HEK293 (cell line): ENCODE results near the gene BTK.

ENCODE experiments used
- MEIS1 ChIP-seq: sonication (generic); formaldehyde crosslinking; IDR thresholded peaks from 2 replicates; pipeline ENCODE4 v1.8.1; 2022; ENCODE audit warnings: missing genetic modification reagents, mild to moderate bottlenecking, borderline replicate concordance
- OVOL3 ChIP-seq: fragments of 450-650 bp; formaldehyde crosslinking; IDR thresholded peaks from 2 replicates; pipeline ENCODE4 v1.5.1; 2016; ENCODE audit warnings: missing biosample characterization, missing genetic modification characterization
- PRDM1 ChIP-seq: fragments of 450-650 bp; formaldehyde crosslinking; IDR thresholded peaks from 2 replicates; pipeline ENCODE4; 2016; ENCODE audit warnings: missing biosample characterization, missing genetic modification characterization
- SP7 ChIP-seq: fragments of 450-650 bp; formaldehyde crosslinking; IDR thresholded peaks from 2 replicates; pipeline ENCODE4 v1.5.1; 2016; ENCODE audit warnings: missing biosample characterization, missing genetic modification characterization
- WT1 ChIP-seq: fragments of 450-650 bp; formaldehyde crosslinking; IDR thresholded peaks from 2 replicates; pipeline ENCODE4 v1.5.1; 2016; ENCODE audit warnings: missing biosample characterization, missing genetic modification characterization
- ZBTB20 ChIP-seq: fragments of 450-650 bp; formaldehyde crosslinking; IDR thresholded peaks from 2 replicates; pipeline ENCODE4 v1.5.1; 2016; ENCODE audit warnings: missing biosample characterization, missing genetic modification characterization
- ZFHX2 ChIP-seq: fragments of 450-650 bp; formaldehyde crosslinking; conservative IDR thresholded peaks from 2 replicates; pipeline ENCODE4 v1.5.1; 2016; ENCODE audit warnings: missing biosample characterization, missing genetic modification characterization
- ZNF133 ChIP-seq: fragments of 450-650 bp; formaldehyde crosslinking; IDR thresholded peaks from 2 replicates; pipeline ENCODE4 v1.5.1; 2016; ENCODE audit warnings: missing biosample characterization, missing genetic modification characterization
- ZNF140 ChIP-seq: fragments of 450-650 bp; formaldehyde crosslinking; IDR thresholded peaks from 2 replicates; pipeline ENCODE4 v1.5.1; 2016; ENCODE audit warnings: missing biosample characterization, missing genetic modification characterization
- ZNF248 ChIP-seq: fragments of 450-650 bp; formaldehyde crosslinking; IDR thresholded peaks from 2 replicates; pipeline ENCODE4 v1.5.1; 2017; ENCODE audit warnings: missing biosample characterization, missing genetic modification characterization
- ZNF391 ChIP-seq: fragments of 450-650 bp; formaldehyde crosslinking; IDR thresholded peaks from 2 replicates; pipeline ENCODE4 v1.5.1; 2016; ENCODE audit warnings: low read depth, missing biosample characterization, missing genetic modification characterization, borderline replicate concordance
- ZNF394 ChIP-seq: fragments of 450-650 bp; formaldehyde crosslinking; IDR thresholded peaks from 2 replicates; pipeline ENCODE4 v1.5.1; 2016; ENCODE audit warnings: missing biosample characterization, missing genetic modification characterization, mild to moderate bottlenecking, moderate library complexity, borderline replicate concordance
- ZNF571 ChIP-seq: fragments of 450-650 bp; formaldehyde crosslinking; IDR thresholded peaks from 2 replicates; pipeline ENCODE4 v1.5.0; 2017; ENCODE audit warnings: missing biosample characterization, missing genetic modification characterization
- ZNF701 ChIP-seq: fragments of 450-650 bp; formaldehyde crosslinking; IDR thresholded peaks from 2 replicates; pipeline ENCODE4 v1.5.1; 2016; ENCODE audit warnings: missing biosample characterization, missing genetic modification characterization
- ZNF791 ChIP-seq: fragments of 450-650 bp; formaldehyde crosslinking; IDR thresholded peaks from 2 replicates; pipeline ENCODE4 v1.5.1; 2016; ENCODE audit warnings: missing biosample characterization, missing genetic modification characterization
- ZNF792 ChIP-seq: fragments of 450-650 bp; formaldehyde crosslinking; IDR thresholded peaks from 2 replicates; pipeline ENCODE4 v1.5.1; 2016; ENCODE audit warnings: missing biosample characterization, missing genetic modification characterization
- ZSCAN30 ChIP-seq: fragments of 450-650 bp; IDR thresholded peaks from 2 replicates; pipeline ENCODE4 v1.5.1; 2018; ENCODE audit warnings: missing biosample characterization, mild to moderate bottlenecking, missing genetic modification characterization, moderate library complexity
- TF ChIP-seq, protein P1 (sequence below): fragments of 450-650 bp; formaldehyde crosslinking; IDR thresholded peaks from 2 replicates; pipeline ENCODE4 v1.5.1; 2016; ENCODE audit warnings: missing biosample characterization, missing genetic modification characterization
- TF ChIP-seq, protein P2 (sequence below): fragments of 450-650 bp; formaldehyde crosslinking; IDR thresholded peaks from 2 replicates; pipeline ENCODE4 v1.5.1; 2017; ENCODE audit warnings: missing biosample characterization, missing genetic modification characterization
- TF ChIP-seq, protein P3 (sequence below): fragments of 450-650 bp; formaldehyde crosslinking; IDR thresholded peaks from 2 replicates; pipeline ENCODE4; 2016; ENCODE audit warnings: missing biosample characterization, missing genetic modification characterization
- TF ChIP-seq, protein P4 (sequence below): fragments of 450-650 bp; formaldehyde crosslinking; conservative IDR thresholded peaks from 2 replicates; pipeline ENCODE4 v1.5.1; 2016; ENCODE audit warnings: low read depth, missing biosample characterization, missing genetic modification characterization
- TF ChIP-seq, protein P5 (sequence below): fragments of 450-650 bp; formaldehyde crosslinking; IDR thresholded peaks from 2 replicates; pipeline ENCODE4 v1.5.1; 2016; ENCODE audit warnings: missing biosample characterization, missing genetic modification characterization, borderline replicate concordance
- TF ChIP-seq, protein P6 (sequence below): fragments of 450-650 bp; formaldehyde crosslinking; IDR thresholded peaks from 2 replicates; pipeline ENCODE4 v1.5.1; 2016; ENCODE audit warnings: missing biosample characterization, missing genetic modification characterization, borderline replicate concordance

The BTK gene

DNA sequence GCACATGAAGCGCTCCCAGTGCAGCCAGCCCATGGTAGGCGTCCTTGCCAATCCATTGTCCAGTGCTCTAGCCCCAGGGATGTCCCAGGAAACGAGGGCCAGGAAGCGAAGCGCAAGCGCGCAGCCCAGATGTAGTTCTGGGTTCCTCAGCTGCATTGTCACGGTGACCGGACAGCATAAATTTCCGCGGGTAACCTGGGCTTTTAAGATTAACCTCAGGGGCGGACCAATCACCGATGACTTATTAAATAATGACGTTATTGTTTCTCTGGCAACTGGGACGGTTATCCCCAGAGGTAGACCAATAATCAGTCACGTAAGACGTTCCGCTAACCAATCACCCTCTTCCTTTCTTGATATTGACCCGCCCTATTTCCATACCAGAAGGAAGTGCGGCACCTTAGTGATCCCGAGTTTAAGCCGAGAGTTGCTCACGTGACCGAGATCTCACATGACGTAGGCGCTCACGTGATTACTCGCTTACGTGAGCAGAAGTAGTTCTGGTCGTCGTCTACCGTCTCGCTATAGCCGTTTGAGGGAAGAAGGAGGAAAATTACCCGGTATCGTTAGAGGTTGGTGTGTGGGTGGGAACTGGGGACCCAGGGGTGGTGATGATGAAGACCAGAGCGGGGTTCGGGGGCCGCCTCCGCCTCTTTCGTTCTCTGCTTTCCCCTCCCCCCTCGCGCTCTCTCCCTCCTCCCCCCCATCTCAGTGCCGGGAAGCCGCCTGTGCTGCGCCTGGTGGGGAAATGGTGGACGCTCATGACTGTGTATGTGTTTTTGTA, 21.9 kb upstream of the BTK start, which contains the start of the genes GLA and HNRNPH2 (continued):
- TF ChIP-seq, protein P1, sequence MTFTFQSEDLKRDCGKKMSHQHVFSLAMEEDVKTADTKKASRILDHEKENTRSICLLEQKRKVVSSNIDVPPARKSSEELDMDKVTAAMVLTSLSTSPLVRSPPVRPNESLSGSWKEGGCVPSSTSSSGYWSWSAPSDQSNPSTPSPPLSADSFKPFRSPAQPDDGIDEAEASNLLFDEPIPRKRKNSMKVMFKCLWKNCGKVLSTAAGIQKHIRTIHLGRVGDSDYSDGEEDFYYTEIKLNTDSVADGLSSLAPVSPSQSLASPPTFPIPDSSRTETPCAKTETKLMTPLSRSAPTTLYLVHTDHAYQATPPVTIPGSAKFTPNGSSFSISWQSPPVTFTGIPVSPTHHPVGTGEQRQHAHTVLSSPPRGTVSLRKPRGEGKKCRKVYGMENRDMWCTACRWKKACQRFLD (tag by site-specific recombination): no peak; the same call in 1 of the 2 replicates
- no peak for TF ChIP-seq ZNF133 (tag by site-specific recombination)
- TF ChIP-seq, protein P2, sequence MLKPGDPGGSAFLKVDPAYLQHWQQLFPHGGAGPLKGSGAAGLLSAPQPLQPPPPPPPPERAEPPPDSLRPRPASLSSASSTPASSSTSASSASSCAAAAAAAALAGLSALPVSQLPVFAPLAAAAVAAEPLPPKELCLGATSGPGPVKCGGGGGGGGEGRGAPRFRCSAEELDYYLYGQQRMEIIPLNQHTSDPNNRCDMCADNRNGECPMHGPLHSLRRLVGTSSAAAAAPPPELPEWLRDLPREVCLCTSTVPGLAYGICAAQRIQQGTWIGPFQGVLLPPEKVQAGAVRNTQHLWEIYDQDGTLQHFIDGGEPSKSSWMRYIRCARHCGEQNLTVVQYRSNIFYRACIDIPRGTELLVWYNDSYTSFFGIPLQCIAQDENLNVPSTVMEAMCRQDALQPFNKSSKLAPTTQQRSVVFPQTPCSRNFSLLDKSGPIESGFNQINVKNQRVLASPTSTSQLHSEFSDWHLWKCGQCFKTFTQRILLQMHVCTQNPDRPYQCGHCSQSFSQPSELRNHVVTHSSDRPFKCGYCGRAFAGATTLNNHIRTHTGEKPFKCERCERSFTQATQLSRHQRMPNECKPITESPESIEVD (tag by site-specific recombination): no peak
- no peak for TF ChIP-seq ZNF571 (tag by site-specific recombination)
- TF ChIP-seq ZFHX2 (tag by site-specific recombination): peak; percentile 87
- no peak for TF ChIP-seq ZNF791 (tag by site-specific recombination)
- no peak for TF ChIP-seq ZNF792 (tag by site-specific recombination)
- peak; percentile 31; the same call in 1 of the 2 replicates for TF ChIP-seq ZBTB20 (tag by site-specific recombination)
- peak; percentile 56 for TF ChIP-seq ZSCAN30 (tag by site-specific recombination)
- TF ChIP-seq OVOL3 (tag by site-specific recombination): peak; percentile 96
- TF ChIP-seq, protein P3, sequence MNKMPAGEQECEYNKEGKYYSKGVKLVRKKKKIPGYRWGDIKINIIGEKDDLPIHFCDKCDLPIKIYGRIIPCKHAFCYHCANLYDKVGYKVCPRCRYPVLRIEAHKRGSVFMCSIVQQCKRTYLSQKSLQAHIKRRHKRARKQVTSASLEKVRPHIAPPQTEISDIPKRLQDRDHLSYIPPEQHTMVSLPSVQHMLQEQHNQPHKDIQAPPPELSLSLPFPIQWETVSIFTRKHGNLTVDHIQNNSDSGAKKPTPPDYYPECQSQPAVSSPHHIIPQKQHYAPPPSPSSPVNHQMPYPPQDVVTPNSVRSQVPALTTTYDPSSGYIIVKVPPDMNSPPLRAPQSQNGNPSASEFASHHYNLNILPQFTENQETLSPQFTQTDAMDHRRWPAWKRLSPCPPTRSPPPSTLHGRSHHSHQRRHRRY (tag by site-specific recombination): no peak
- TF ChIP-seq ZNF391 (tag by site-specific recombination): peak; percentile 96
- TF ChIP-seq, protein P4, sequence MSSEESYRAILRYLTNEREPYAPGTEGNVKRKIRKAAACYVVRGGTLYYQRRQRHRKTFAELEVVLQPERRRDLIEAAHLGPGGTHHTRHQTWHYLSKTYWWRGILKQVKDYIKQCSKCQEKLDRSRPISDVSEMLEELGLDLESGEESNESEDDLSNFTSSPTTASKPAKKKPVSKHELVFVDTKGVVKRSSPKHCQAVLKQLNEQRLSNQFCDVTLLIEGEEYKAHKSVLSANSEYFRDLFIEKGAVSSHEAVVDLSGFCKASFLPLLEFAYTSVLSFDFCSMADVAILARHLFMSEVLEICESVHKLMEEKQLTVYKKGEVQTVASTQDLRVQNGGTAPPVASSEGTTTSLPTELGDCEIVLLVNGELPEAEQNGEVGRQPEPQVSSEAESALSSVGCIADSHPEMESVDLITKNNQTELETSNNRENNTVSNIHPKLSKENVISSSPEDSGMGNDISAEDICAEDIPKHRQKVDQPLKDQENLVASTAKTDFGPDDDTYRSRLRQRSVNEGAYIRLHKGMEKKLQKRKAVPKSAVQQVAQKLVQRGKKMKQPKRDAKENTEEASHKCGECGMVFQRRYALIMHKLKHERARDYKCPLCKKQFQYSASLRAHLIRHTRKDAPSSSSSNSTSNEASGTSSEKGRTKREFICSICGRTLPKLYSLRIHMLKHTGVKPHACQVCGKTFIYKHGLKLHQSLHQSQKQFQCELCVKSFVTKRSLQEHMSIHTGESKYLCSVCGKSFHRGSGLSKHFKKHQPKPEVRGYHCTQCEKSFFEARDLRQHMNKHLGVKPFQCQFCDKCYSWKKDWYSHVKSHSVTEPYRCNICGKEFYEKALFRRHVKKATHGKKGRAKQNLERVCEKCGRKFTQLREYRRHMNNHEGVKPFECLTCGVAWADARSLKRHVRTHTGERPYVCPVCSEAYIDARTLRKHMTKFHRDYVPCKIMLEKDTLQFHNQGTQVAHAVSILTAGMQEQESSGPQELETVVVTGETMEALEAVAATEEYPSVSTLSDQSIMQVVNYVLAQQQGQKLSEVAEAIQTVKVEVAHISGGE (tag by site-specific recombination): peak; percentile 68
- TF ChIP-seq WT1: peak; percentile 61
- peak; percentile 72; the same call in 1 of the 2 replicates for TF ChIP-seq ZNF394 (tag by site-specific recombination)
- TF ChIP-seq ZNF701: no peak
- no peak for TF ChIP-seq ZNF140 (tag by site-specific recombination)
- TF ChIP-seq, protein P5, sequence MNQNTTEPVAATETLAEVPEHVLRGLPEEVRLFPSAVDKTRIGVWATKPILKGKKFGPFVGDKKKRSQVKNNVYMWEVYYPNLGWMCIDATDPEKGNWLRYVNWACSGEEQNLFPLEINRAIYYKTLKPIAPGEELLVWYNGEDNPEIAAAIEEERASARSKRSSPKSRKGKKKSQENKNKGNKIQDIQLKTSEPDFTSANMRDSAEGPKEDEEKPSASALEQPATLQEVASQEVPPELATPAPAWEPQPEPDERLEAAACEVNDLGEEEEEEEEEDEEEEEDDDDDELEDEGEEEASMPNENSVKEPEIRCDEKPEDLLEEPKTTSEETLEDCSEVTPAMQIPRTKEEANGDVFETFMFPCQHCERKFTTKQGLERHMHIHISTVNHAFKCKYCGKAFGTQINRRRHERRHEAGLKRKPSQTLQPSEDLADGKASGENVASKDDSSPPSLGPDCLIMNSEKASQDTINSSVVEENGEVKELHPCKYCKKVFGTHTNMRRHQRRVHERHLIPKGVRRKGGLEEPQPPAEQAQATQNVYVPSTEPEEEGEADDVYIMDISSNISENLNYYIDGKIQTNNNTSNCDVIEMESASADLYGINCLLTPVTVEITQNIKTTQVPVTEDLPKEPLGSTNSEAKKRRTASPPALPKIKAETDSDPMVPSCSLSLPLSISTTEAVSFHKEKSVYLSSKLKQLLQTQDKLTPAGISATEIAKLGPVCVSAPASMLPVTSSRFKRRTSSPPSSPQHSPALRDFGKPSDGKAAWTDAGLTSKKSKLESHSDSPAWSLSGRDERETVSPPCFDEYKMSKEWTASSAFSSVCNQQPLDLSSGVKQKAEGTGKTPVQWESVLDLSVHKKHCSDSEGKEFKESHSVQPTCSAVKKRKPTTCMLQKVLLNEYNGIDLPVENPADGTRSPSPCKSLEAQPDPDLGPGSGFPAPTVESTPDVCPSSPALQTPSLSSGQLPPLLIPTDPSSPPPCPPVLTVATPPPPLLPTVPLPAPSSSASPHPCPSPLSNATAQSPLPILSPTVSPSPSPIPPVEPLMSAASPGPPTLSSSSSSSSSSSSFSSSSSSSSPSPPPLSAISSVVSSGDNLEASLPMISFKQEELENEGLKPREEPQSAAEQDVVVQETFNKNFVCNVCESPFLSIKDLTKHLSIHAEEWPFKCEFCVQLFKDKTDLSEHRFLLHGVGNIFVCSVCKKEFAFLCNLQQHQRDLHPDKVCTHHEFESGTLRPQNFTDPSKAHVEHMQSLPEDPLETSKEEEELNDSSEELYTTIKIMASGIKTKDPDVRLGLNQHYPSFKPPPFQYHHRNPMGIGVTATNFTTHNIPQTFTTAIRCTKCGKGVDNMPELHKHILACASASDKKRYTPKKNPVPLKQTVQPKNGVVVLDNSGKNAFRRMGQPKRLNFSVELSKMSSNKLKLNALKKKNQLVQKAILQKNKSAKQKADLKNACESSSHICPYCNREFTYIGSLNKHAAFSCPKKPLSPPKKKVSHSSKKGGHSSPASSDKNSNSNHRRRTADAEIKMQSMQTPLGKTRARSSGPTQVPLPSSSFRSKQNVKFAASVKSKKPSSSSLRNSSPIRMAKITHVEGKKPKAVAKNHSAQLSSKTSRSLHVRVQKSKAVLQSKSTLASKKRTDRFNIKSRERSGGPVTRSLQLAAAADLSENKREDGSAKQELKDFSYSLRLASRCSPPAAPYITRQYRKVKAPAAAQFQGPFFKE (tag by site-specific recombination): no peak
- TF ChIP-seq, protein P6, sequence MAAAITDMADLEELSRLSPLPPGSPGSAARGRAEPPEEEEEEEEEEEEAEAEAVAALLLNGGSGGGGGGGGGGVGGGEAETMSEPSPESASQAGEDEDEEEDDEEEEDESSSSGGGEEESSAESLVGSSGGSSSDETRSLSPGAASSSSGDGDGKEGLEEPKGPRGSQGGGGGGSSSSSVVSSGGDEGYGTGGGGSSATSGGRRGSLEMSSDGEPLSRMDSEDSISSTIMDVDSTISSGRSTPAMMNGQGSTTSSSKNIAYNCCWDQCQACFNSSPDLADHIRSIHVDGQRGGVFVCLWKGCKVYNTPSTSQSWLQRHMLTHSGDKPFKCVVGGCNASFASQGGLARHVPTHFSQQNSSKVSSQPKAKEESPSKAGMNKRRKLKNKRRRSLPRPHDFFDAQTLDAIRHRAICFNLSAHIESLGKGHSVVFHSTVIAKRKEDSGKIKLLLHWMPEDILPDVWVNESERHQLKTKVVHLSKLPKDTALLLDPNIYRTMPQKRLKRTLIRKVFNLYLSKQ (tag by site-specific recombination): no peak
- peak; percentile 95 for TF ChIP-seq SP7 (tag by site-specific recombination)
- TF ChIP-seq ZNF248 (tag by site-specific recombination): no peak
- no peak for TF ChIP-seq MEIS1
- TF ChIP-seq PRDM1: no peak
